Hypothalamus (tissue), 51 donors: ENCODE results near the gene GPBP1L1.
"Not testable (repeated sequence)": the region's sequence is repeated elsewhere in the genome, so short reads cannot be mapped to it uniquely, and the experiment has no call there.

ENCODE experiments used
- DNase-seq, 51 donors: peaks; one replicate each; lab custom pipeline; 2025; lab: John Stamatoyannopoulos, UW

The GPBP1L1 gene, protein sequence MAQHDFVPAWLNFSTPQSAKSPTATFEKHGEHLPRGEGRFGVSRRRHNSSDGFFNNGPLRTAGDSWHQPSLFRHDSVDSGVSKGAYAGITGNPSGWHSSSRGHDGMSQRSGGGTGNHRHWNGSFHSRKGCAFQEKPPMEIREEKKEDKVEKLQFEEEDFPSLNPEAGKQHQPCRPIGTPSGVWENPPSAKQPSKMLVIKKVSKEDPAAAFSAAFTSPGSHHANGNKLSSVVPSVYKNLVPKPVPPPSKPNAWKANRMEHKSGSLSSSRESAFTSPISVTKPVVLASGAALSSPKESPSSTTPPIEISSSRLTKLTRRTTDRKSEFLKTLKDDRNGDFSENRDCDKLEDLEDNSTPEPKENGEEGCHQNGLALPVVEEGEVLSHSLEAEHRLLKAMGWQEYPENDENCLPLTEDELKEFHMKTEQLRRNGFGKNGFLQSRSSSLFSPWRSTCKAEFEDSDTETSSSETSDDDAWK

DNA sequence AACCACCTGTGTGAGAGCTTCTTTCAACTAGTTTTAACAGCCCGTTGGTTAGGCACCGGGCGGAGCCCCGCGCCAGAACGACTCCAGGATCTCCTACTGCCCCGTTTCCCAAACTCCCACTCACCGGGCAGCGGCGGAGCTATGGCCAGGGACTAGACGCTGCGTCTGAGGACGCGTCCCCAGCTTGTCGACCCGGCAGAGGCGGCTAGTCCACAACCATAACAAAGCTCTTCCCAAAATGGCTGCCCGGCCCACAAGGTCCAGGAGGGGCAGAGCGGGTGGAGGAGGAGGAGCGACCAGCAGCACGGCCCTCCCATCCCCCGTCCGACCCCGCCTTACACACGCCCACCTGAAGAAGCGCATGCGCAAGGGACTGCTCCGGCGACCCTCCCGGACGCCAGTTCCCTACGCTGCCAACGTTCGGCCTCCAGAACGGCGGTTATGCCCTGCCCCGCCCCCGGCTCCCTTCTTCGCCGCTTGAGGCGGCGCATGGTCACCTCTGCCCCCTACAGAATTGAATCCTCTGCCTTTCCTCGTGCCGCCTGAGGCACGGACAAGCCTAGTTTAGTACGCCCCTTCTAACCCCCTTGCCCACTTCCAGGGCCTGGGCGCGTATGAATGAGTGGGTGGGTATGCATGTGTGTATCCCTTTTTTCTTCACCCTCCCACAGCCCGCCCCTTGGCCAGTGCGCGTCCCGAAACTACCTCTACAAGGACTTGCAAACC lies at the start of gene GPBP1L1:
TSS of gene GPBP1L1 (minus strand) at position 246 of the 726 bp plus-strand sequence. CDS start 27,446 bp downstream, outside the sequence.
- peak; percentile 77 to 98 (median 96) for DNase-seq

DNA sequence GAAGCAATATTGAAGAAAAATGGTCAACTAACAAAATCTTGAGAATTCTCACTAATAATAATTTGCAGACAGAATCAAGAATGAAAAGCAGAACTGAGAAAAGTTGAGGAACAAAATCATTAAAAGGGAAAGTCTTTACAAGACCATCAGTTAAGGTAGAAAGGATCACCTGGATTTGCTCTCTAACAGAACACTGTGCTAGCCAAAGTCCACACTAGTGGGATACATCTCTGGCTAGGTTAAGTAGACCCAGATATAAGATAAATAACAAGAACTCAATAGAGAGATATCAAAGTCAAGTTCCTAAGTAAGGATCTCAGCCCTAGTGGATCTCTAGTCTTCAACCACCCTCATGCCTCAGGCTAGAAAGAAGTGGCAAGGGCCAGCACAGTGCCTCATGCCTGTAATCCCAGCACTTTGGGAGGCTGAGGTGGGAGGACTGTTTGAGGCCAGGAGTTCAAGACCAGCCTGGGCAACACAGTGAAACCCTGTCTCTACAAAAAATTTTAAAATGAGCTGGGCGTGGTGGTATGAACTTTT lies 44.5 kb upstream of the GPBP1L1 start:
- no peak for DNase-seq

DNA sequence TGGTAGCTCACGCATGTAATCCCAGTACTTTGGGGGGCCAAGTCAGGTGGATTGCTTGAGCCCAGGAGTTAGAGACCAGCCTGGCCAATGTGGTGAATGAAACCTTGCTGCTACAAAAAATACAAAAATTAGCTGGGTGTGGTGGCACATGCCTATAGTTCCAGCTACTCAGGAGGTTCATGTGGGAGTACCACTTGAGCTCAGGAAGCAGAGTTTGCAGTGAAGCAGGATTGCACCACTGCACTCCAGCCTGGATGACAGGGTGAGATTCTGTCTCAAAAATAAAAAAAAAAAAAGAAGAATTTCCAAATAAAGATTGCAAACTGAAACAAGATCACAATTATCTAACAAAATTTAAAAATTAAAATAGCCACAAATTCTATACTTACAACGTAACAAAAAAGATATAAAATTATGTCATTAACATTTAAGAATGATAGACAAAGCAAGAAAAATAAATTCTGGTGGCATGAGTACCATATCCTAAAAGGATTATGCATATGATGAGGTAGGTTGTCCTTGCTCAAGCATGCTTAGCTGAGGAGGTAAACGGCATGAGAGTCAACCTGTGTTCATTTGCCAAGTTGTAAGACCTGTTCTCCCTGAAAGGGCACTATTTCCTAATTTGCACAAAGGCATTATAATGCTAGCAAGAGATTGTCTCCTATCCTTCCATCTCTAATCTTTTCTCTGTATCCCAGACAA lies 43.9 kb upstream of the GPBP1L1 start:
- DNase-seq = no peak

DNA sequence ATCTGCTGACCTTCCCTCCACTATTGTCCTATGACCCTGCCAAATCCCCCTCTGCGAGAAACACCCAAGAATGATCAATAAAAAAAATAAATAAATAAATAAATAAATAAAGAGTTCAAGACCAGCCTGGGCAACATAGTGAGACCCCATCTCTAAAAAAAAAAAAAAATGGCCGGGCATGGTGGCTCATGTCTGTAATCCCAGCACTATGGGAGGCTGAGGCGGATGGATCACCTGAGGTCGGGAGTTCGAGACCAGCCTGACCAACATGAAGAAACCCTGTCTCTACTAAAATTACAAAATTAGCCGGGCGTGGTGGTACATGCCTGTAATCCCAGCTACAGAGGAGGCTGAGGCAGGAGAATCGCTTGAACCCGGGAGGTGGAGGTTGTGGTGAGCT lies 39.7 kb upstream of the GPBP1L1 start:
- not testable (repeated sequence) for DNase-seq

DNA sequence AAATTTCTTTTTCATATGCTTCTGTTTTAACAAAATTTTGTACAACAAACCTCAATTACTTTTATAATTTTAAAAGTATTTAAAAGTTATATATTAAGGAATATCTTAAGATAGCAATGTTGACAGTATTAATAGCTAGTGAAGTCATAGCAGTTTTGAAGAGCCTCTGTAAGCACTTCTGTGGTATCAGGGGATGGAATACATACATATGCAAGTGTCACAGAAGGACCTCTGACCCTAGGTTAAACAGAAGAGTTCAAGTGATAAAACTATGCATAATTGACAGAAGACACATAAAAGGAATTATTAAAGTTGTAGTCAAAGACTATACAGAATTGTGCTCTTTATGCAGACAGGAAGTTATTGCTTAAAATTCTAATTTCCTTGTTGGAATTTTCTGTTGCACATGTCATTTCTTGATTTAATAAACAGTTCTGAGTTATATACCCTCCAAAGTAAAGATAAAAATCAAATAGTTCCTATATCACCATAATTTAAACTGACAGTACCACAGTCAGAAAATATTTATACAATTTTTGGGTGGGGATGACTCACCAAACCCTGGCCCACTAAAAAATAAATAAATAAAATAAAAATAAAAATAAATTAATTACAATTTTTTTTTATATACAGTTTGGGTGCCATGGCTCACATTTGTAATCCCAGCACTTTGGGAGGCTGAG lies 37.1 kb upstream of the GPBP1L1 start:
- DNase-seq = no peak

DNA sequence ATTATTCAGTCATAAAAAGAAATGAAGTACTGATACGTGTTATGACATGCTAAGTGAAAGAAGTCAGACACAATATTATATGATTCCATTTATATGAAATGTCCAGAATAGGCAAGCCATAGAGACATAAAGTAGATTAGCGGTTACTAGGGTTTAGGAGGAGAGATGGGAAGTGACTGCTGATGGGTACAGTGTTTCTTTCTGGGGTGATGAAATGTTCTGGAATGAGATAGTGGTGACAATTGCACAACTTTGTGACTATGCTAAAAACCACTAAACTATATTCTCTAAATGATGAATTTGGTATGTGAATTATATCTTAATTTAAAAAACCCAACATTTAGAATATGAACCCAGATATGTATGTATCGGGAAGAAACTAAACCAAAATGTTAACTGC lies 36.5 kb upstream of the GPBP1L1 start:
- DNase-seq = no peak

DNA sequence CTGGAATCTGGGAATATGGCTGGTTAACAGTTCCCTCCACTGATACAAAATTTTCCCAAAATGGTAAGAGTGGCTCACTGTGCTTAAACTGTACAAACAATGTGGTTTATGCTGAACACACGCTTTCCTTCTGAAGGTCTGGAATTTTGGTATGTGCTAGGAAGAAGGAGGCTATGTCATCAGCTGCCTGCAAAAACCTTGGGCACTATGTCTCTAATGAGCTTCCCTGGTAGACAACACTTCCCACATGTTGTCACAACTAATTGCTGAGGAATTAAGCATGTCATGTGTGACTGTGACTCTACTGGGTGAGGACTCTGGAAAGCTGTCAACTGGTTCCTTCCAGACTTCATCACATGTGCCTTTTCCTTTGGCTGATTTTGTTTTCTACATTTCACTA lies 34.9 kb upstream of the GPBP1L1 start:
- no peak for DNase-seq

DNA sequence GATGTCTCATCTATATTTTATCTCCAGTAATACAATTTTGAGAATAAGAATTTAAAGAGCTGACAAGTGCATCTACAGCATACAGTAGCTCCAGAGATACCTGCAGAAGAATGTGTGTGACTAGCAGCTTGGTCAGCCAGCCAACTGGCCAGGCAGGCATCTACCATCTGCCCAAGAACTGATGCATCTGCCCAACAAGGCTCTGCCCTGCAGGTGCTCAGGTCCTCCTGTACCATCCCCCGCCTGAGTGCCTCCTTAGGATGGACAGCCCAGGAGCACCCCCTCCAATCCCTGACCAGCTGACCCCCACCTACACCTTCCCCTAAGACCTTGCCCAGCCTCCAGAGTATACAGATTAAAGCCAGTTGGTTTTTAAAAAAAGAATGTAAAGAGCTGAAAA lies 32.0 kb upstream of the GPBP1L1 start:
- DNase-seq = no peak

DNA sequence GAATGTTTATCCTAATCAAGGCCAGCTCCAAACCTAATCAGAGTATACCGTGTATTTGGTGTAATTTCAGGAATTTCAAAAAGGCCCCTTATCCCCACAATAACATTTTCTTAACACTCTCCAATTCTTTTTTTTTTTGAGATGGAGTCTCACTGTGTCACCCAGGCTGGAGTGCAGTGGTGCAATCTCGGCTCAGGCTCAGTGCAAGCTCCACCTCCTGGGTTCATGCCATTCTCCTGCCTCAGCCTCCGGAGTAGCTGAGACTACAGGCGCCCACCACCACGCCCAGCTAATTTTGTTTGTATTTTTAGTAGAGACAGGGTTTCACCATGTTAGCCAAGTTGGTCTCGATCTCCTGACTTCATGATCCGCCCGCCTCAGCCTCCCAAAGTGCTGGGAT lies 31.1 kb upstream of the GPBP1L1 start:
- DNase-seq = not testable (repeated sequence)

DNA sequence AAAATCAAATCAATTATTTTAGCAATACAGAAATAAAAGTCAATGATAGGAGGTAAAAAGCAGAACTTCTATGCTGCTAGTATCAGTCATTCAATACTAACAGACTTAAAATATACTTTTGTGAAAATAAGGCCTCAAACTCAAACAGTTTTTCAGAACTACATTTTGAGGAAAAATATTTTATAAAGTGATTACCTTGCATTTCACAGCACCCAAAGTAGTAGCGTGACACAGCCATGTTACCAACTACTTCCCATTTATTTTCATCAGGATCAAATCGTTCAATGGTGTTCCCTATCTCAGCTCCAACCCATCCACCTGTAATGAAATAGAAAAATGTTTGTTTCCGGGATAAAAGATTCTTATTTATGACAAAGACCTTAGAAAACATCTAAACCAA lies 30.4 kb upstream of the GPBP1L1 start:
- DNase-seq = no peak

DNA sequence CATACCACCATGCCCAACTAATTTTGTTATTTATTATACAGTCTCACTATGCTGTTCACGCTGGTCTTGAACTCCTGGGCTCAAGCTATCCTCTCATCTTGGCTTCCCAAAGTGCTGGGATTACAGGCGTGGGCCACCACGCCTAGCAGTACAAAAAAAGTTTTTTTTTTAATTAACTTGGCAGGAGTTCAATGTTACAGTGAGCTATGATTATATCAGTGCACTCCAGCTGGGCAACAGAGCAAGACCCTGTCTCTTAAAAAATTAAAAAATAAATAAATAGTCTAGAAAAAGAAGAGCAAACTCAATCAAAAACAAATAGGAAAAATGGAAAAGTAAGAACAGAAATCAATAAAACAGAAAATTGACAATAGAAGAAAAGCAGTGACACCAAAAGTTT lies 27.4 kb upstream of the GPBP1L1 start:
- no peak for DNase-seq

DNA sequence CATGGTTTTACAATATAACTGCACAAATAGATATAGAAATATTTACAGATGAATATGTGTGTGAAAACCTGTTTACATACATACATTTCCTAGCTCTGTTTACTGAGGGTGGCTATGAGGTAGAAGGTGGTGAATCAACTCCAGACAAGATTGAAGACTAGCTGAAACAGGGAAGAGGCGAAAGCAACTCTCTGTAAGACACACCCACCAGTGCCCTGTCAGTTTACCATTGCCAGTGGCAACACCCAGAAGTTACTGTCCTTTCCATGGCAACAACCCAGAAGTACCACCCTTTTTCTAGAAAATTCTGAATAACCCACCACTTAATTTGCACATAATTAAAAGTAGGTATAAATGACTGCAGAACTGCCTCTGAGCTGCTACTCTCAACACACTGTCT lies 18.3 kb upstream of the GPBP1L1 start:
- no peak for DNase-seq

DNA sequence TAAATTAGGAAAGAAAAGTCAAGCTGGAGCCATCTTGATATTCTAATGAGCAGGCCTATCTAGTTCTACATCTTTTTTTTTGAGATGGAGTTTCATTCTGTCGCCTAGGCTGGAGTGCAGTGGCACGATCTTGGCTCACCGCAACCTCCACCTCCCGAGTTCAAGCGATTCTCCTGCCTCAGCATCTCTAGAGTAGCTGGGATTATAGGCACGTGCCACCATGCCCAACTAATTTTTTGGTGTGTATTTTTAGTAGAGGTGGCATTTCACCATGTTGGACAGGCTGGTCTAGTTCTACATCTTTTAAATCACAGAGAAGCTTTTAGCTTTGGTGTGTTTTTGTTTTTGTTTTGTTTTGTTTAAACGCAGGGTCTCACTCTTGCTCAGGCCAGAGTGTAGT lies 8.5 kb upstream of the GPBP1L1 start:
- DNase-seq = no peak

DNA sequence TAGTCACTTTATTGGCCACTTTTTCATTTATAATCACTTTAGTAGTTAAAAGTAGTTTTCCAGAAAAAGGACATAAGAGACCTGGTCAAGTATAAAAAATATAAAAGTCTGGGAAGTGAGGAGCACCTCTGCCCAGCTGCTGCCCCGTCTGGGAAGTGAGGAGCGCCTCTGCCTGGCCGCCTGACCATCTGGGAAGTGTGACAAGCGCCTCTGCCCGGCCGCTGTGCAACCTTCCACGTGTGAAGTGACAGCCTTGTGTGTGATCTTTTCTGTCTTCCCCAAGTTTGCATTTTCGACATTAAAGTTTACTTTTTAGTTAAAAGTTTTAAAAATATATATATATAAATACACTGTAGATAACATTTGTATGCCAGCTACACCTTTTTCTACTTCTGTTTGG lies 7.5 kb upstream of the GPBP1L1 start:
- DNase-seq = not testable (repeated sequence)

DNA sequence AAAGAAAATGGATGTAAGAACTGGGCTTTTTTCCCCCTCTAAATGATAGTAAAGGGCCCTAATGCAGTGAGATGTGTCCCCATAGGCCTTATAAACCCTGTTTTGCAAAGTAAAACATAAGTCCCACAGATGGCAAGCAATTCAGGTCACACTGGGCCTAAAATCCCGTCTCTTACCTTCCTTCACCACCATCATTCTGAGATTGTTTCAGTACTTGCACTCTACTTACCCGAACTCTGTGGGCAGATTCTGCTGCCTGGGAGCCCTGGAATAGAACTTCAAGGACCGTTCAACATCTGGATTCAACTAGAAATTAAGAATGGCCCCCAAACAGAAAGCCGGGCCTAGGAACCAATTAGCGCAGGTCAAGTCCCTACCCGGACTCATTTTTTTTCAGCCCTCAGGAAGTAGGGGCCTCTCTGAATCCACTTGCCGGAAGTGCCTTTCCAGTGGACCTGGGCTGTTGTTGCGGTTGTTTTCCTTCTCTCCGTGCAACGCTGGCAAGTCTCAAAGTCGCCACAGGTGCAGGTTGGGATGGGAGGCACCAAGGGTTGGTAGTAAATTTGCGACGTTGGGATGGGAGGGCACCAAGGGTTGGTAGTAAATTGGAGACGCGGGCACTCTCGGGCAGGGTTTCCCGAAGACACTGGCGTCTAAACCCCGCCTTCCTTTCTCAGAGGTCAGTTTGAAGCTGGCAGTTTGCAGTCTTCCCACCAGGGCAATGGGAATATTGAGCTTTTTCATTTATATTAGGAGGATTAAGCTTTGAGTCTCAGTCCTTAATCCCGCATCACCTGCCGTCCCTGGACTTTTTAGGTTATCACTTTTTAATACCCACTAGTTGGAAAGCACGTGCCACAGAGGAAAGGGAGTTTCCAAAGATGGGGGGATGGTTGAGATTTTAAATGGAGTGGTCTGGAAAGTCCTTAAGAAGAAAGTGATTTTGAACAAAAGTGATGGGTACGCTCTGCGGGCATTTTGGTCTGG lies 1.7 kb upstream of the GPBP1L1 start, which contains the start of gene TMEM69:
TSS of gene TMEM69 (plus strand) at position 428 of the 987 bp plus-strand sequence. CDS start 2,888 bp downstream, outside the sequence.
- peak in 50 of 51 donors; percentile 14 to 93 (median 60) for DNase-seq

DNA sequence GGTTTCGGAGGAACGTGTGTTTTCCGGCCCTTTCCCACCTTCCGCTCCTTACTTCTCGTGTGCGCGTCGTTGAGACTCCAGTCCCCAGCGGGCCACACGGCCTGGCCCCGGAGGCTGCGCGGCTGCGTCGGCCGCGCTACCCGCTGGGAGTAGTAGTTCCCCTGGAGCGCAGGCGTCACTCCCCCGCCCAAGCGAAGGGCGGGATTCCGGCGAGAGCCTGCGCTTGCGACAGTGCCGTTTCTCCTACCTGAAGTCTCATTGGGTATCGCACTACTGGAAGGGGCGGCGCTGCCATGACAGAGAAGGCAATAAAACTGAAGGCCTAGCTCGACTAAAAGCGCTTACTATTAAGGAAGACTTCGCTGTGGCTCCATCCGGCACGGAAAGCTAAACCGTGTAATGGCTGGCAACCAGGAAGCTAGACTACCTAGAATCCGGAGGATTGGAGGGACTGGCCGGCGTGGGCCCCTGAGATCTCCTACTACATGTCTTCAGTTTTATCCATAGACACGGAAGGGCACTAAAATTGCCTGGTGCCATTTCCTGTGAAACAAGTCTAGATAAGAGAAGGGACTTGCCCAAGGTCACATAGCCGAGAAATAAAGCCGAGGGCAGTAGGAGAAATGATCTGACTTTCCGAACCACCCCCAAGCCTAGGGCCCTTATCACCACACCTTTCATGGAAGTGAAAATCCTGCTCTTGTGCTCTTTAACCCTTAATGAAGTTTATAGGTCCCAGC lies 851 bp upstream of the GPBP1L1 start:
- DNase-seq = peak; percentile 75 to 98 (median 95)

DNA sequence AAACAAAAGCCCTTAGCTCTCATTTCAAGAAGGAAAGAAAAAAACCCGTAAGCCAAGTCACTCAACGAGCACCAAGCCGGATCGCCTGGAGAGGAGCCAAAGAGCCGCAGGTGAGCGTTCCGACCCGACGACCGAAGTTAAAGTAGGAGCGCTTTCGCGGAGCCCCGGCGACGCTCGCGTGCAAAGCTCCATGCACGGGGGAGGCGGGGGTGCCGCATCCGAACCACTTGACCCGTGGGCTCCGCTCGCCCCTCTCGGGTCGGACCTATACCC lies 382 bp downstream of the GPBP1L1 start:
- peak in 31 of 51 donors; percentile 31 to 85 (median 56) for DNase-seq

DNA sequence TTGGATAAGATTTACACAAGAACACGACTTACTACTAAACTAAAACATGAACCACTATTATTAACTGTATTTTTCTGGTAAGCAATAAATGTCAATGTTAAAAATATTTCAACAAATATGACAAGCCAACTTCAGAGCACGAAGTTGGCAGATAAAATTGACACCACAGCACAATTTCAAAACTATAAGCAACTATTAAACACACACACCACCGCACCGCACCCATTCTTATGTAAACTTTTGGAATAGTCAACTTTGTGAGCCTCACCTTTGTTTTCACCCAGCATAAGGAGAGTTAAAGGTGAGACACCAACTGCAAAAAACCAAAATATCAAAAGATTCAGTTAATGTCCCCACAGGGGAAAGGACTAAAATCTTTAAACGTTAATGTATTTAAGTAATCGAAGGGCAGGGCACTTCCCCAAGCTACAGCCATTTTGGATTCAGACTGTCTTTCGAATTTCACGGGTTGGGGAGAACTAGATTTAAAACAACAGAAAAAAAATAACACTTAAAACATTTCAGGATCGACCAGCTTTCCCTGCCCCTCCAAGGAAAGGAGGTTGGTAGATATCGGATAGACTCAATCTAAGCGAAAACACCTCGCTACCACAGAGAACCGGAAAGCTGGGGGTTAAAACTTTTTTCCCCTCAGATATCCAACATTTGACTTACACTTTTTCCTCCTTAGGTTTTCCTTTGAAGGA lies 872 bp downstream of the GPBP1L1 start:
- peak in 2 of 51 donors; percentile 39 to 54 for DNase-seq
